Measurements from ENCODE around the gene LOXL3. TPM values are rescaled to one million over a fixed set of nuclear protein-coding genes. Genes with fewer than 3 reads are reported as not detected.

Gene LOXL3
- total and polyA plus RNA-seq, 2 of the 8 experiments (the other 6 are each of a cell fraction or from before 2014, with no cell fraction given) = 22.4 to 27.2 TPM

DNA sequence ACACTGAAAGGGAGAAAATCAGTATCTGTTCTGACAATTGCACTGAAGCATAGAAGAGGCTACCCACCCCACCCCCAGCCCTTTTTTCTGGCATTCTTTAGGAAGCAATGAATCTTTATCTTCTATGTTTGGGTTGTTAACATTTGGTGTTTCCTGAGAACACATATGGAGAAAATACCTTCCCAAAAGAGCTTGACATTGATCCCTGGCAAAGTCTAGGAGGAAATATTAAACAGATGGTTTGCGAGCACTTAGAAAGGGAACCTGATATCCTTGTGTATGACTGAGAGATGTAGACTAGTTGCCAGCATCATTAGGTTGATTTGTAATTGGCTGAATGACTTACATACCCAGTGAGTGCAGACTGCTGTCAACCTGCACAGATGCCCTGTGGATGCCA, 43.7 kb upstream of the LOXL3 start:
- Histone ChIP-seq H3K4me1 (replicated peaks in 1 of 4; ENCODE audit: control insufficient read depth in 3 of 4, insufficient read depth in 4 of 4, low read length in 3 of 4) (no peaks in the 10 kb centered on the region), H3K79me2 (ENCODE audit: control insufficient read depth in 1 of 2, insufficient read depth in 2 of 2, low read length in 2 of 2) (no peaks in the 10 kb centered on the region), H3K4me2 (ENCODE audit: insufficient read depth in 1 of 2, low read depth in 2 of 2, low read length in 2 of 2) (no peak overlapping the region), H4K91ac (replicated peaks; ENCODE audit: insufficient read length, low read length) (no peak overlapping the region), H2BK12ac (ENCODE audit: low read depth, low read length) (no peak overlapping the region), H3K9me3 (ENCODE audit: insufficient read depth in 2 of 2, low read depth in 1 of 2, low read length in 1 of 2) (no peaks in the 10 kb centered on the region), H3K9ac (replicated peaks in 1 of 4; ENCODE audit: extremely low read depth in 1 of 4, low read depth in 3 of 4, low read length in 3 of 4) (no peak overlapping the region), H4K5ac (ENCODE audit: insufficient read length, low read depth, low read length) (no peak overlapping the region), H3K56ac (replicated peaks; ENCODE audit: insufficient read length, low read depth, low read length) (no peak overlapping the region), H3K27me3 (replicated peaks in 1 of 4; ENCODE audit: control insufficient read depth in 3 of 4, extremely low read depth in 1 of 4, insufficient read depth in 3 of 4, low read length in 3 of 4) (no peaks in the 10 kb centered on the region), H3K23me2 (ENCODE audit: low read depth, low read length) (no peaks in the 10 kb centered on the region), H2AK5ac (ENCODE audit: low read depth, low read length) (no peak overlapping the region), H2AFZ (ENCODE audit: low read length) (no peak overlapping the region), H2BK20ac (ENCODE audit: low read length) (no peak overlapping the region), H4K20me1 (replicated peaks in 1 of 2; ENCODE audit: control insufficient read depth in 1 of 2, insufficient read depth in 2 of 2, low read length in 2 of 2) (no peaks in the 10 kb centered on the region), H2BK5ac (ENCODE audit: low read depth, low read length) (no peak overlapping the region), H2BK120ac (replicated peaks; ENCODE audit: low read depth, low read length) (no peak overlapping the region), H3K4me3 (ENCODE audit: extremely low read depth in 1 of 4, insufficient read depth in 2 of 4, low read depth in 3 of 4, low read length in 4 of 4) (no peak overlapping the region), H3K18ac (ENCODE audit: extremely low read depth, low read length) (no peak overlapping the region), H3K23ac (ENCODE audit: insufficient read length) (no peak overlapping the region), H4K8ac (ENCODE audit: extremely low read depth, insufficient read depth, low read length) (no peak overlapping the region), H3K4ac (replicated peaks; ENCODE audit: insufficient read length, low read depth, low read length) (no peak overlapping the region), H3K14ac (ENCODE audit: insufficient read length) (no peak overlapping the region), H3K27ac (ENCODE audit: low read depth, low read length) (no peak overlapping the region), H3K79me1 (ENCODE audit: low read depth, low read length) (no peaks in the 10 kb centered on the region), H3K36me3 (ENCODE audit: control insufficient read depth in 2 of 4, insufficient read depth in 4 of 4, low read length in 3 of 4) (no peaks in the 10 kb centered on the region), H2BK15ac (ENCODE audit: low read length) (no peak overlapping the region)
- DNase-seq (ENCODE audit: low read depth in 1 of 2, low spot score in 2 of 2) = no peak
- CTCF ChIA-PET (ENCODE audit: partially characterized antibody) = interaction anchor here (0.7 to 6.4 kb wide), 3 partner anchors 9 to 52 kb away, joined by 3 to 50 read pairs (median 3); no protein-coding TSS in a partner anchor
- no peak for FAIRE-seq
- 90% methylated on average over 1 of the region's 1 CpG; no CpG with 5 or more reads in 1 of the 2 experiments for WGBS, 2 experiments (ENCODE audit: extremely low coverage in 1 of 2, insufficient coverage in 1 of 2, insufficient read length in 1 of 2, insufficient replicate concordance in 2 of 2, low coverage in 1 of 2, low lambda C conversion rate in 2 of 2, missing lambda C conversion rate in 1 of 2)
- POLR2A ChIA-PET (ENCODE audit: partially characterized antibody) = no interaction called here
- TF ChIP-seq TAF1 (IDR thresholded peaks at IDR 0.05; ENCODE audit: low read depth, low read length) (no peak), CHD2 (IDR thresholded peaks at IDR 0.05; ENCODE audit: low read length) (no peak), HDAC6 (IDR thresholded peaks at IDR 0.05; ENCODE audit: low read depth, low read length) (no peak), TEAD4 (IDR thresholded peaks at IDR 0.05; ENCODE audit: low read depth, low read length) (no peak), TBP (IDR thresholded peaks at IDR 0.05; ENCODE audit: low read depth, low read length) (no peak), CREB1 (IDR thresholded peaks at IDR 0.05) (no peak), GABPA (IDR thresholded peaks at IDR 0.05; ENCODE audit: borderline replicate concordance, insufficient read depth, low read length) (no peak), KDM5A (IDR thresholded peaks at IDR 0.05; ENCODE audit: low read length) (no peak), RBBP5 (IDR thresholded peaks at IDR 0.05; ENCODE audit: borderline replicate concordance, low read depth, low read length) (no peak), SP4 (IDR thresholded peaks at IDR 0.05; ENCODE audit: low read length) (no peak), BRCA1 (IDR thresholded peaks at IDR 0.05; ENCODE audit: low read depth, low read length) (no peak), SP2 (IDR thresholded peaks at IDR 0.05; ENCODE audit: low read length) (no peak), BACH1 (IDR thresholded peaks at IDR 0.05; ENCODE audit: low read length) (no peak), SIRT6 (IDR thresholded peaks at IDR 0.05; ENCODE audit: low read length) (no peak), EZH2 (IDR thresholded peaks at IDR 0.05; ENCODE audit: low read depth, low read length, severe bottlenecking) (no peak), BCL11A (IDR thresholded peaks at IDR 0.05; ENCODE audit: low read depth in 2 of 2, low read length in 2 of 2) (no peak)
- TF ChIP-seq, protein P1, sequence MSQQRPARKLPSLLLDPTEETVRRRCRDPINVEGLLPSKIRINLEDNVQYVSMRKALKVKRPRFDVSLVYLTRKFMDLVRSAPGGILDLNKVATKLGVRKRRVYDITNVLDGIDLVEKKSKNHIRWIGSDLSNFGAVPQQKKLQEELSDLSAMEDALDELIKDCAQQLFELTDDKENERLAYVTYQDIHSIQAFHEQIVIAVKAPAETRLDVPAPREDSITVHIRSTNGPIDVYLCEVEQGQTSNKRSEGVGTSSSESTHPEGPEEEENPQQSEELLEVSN (IDR thresholded peaks at IDR 0.05) = no peak
